DOHH2 (cell line): ENCODE results near the gene POC1B.

Experiments
- H3F3A ChIP-seq: fragments of 200-600 bp; sonication (generic), shearing (Covaris generic); 2 replicates; pipeline ENCODE4 v1.6.0; 2016; ENCODE audit warnings: antibody characterized with exemption, mild to moderate bottlenecking; ENCODE audit not compliant: control insufficient read depth, insufficient read depth
- H3K27ac ChIP-seq: fragments of 200-600 bp; sonication (generic); 2 replicates; pipeline ENCODE4 v1.5.1; 2014; ENCODE audit warnings: low read depth, mild to moderate bottlenecking, low read length, moderate library complexity
- H3K27me3 ChIP-seq: fragments of 200-600 bp; sonication (generic); 2 replicates; pipeline ENCODE4 v1.6.1; 2014; ENCODE audit warnings: mild to moderate bottlenecking, low read length, mixed read lengths; ENCODE audit not compliant: control insufficient read depth
- H3K36me3 ChIP-seq: fragments of 200-600 bp; sonication (generic); 2 replicates; pipeline ENCODE4 v1.6.1; 2014; ENCODE audit warnings: mild to moderate bottlenecking, low read length, moderate library complexity, mixed read lengths; ENCODE audit not compliant: control insufficient read depth
- H3K4me1 ChIP-seq: fragments of 200-600 bp; sonication (generic); 2 replicates; pipeline ENCODE4 v1.6.1; 2014; ENCODE audit warnings: mild to moderate bottlenecking, low read length, mixed read lengths; ENCODE audit not compliant: control insufficient read depth
- H3K4me2 ChIP-seq: fragments of 200-600 bp; sonication (generic); 2 replicates; pipeline ENCODE4 v1.6.0; 2014; ENCODE audit warnings: mild to moderate bottlenecking, low read length, moderate library complexity
- H3K4me3 ChIP-seq: fragments of 200-600 bp; sonication (generic); 2 replicates; pipeline ENCODE4 v1.5.1; 2014; ENCODE audit warnings: mild to moderate bottlenecking, low read length, mixed read lengths
- H3K79me2 ChIP-seq: fragments of 200-600 bp; sonication (generic); 2 replicates; pipeline ENCODE4 v1.6.1; 2014; ENCODE audit warnings: mild to moderate bottlenecking, low read length, mixed read lengths; ENCODE audit not compliant: control insufficient read depth
- H3K9me2 ChIP-seq: fragments of 200-600 bp; sonication (generic); replicated peaks from 2 replicates; pipeline ENCODE4 v1.6.1; 2014; ENCODE audit warnings: mild to moderate bottlenecking, low read length, mixed read lengths; ENCODE audit not compliant: control insufficient read depth
- H3K9me3 ChIP-seq: fragments of 200-600 bp; sonication (generic); 2 replicates; pipeline ENCODE4 v1.6.1; 2014; ENCODE audit warnings: antibody characterized with exemption, low read length, mixed read lengths; ENCODE audit not compliant: control insufficient read depth, insufficient read depth
- H4K20me1 ChIP-seq: fragments of 200-600 bp; sonication (generic); 2 replicates; pipeline ENCODE4 v1.6.0; 2014; ENCODE audit warnings: low read depth, mild to moderate bottlenecking, antibody characterized with exemption, low read length, moderate library complexity; ENCODE audit not compliant: control insufficient read depth, insufficient read depth
- EZH2phosphoT487 ChIP-seq: fragments of 200-600 bp; sonication (generic); IDR thresholded peaks from 2 replicates; pipeline ENCODE4 v1.6.1; 2017; ENCODE audit warnings: borderline replicate concordance, mild to moderate bottlenecking, antibody characterized with exemption, low read length, moderate library complexity, mixed read lengths
- TF ChIP-seq, protein P1 (sequence below): fragments of 200-600 bp; sonication (generic); IDR thresholded peaks from one replicate; pipeline ENCODE4 v1.5.1; 2014; ENCODE audit warnings: antibody characterized with exemption, mild to moderate bottlenecking, low read depth, low read length; ENCODE audit not compliant: poor library complexity, severe bottlenecking

Gene POC1B

DNA sequence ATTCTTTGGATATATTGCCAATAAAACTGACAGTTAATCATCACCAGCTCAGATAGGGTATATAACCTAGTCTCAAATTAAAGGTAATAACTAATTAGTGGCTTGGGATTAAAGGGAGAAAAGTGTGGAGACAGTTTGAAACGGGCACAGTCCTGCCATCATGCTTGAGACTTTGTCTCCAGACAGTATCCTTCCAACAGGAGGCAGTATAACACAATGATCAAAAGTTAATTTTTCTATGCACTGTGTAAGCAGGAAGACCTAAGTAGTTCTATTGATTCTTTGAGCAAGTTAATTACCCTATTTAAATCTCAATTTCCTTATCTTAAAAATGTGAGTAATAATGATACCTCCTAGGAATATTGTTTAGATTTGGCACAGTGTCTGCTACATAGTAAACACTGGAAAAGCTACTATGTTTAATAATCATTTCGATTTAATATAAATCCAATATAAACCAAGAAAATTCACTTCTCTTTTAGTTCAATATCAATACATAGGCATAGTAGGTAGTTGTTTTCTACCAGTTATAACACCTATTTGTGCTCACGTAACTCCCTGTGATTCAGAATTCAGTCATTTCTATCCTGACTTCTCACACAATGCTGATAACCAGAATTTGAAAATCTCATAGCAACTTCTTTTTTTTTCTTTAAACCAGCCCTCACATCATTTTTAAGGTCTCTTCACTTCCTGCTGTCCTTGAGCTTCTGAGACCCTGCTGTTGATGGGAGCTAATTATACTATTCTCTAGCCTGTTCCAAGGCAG, 54.9 kb downstream of the POC1B start:
- Histone ChIP-seq H3K36me3 (no peaks in the 10 kb centered on the region), H3K27ac (no peak overlapping the region), H3K9me2 (no peaks in the 10 kb centered on the region), H3K4me3 (no peak overlapping the region), H3K27me3 (no peaks in the 10 kb centered on the region), H3K79me2 (no peaks in the 10 kb centered on the region), H3F3A (no peaks in the 10 kb centered on the region), H3K4me2 (no peak overlapping the region), H3K9me3 (no peaks in the 10 kb centered on the region), H3K4me1 (peaks cover 10% of the 10 kb centered on the region), H4K20me1 (no peaks in the 10 kb centered on the region)
- TF ChIP-seq, protein P1, sequence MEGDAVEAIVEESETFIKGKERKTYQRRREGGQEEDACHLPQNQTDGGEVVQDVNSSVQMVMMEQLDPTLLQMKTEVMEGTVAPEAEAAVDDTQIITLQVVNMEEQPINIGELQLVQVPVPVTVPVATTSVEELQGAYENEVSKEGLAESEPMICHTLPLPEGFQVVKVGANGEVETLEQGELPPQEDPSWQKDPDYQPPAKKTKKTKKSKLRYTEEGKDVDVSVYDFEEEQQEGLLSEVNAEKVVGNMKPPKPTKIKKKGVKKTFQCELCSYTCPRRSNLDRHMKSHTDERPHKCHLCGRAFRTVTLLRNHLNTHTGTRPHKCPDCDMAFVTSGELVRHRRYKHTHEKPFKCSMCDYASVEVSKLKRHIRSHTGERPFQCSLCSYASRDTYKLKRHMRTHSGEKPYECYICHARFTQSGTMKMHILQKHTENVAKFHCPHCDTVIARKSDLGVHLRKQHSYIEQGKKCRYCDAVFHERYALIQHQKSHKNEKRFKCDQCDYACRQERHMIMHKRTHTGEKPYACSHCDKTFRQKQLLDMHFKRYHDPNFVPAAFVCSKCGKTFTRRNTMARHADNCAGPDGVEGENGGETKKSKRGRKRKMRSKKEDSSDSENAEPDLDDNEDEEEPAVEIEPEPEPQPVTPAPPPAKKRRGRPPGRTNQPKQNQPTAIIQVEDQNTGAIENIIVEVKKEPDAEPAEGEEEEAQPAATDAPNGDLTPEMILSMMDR, result peak; percentile 73
- TF ChIP-seq EZH2phosphoT487, result no peak

DNA sequence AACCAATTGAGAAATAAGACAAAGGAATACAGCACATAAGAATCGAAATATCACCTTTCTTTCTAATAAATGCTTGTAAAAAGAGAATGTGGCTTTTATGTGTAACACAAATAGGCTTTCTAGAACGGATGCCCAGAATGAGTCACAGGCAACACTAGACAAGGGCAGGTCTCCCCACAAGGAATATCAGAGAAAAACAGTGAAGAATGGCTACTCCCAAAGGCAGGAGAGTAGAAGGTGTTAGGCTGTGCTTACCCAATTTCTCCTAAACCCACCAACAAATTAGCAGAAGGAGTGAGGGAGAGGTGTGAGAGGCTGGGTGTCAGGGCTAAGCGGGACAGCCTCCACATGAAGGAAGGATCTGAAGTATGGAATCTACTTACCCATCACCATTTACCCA, 56.5 kb downstream of the POC1B start:
- TF ChIP-seq, protein P1, result no peak
- no peak for TF ChIP-seq EZH2phosphoT487
- peaks cover 10% of the 10 kb centered on the region for H3K4me1 ChIP-seq
- no peak overlapping the region for H3K4me3 ChIP-seq
- H3K4me2 ChIP-seq, result no peak overlapping the region
- no peaks in the 10 kb centered on the region for H3F3A ChIP-seq
- H3K36me3 ChIP-seq, result no peaks in the 10 kb centered on the region
- H3K9me3 ChIP-seq, result no peaks in the 10 kb centered on the region
- no peaks in the 10 kb centered on the region for H3K27me3 ChIP-seq
- no peaks in the 10 kb centered on the region for H3K79me2 ChIP-seq
- no peaks in the 10 kb centered on the region for H3K9me2 ChIP-seq
- H4K20me1 ChIP-seq, result no peaks in the 10 kb centered on the region
- H3K27ac ChIP-seq, result no peak overlapping the region

DNA sequence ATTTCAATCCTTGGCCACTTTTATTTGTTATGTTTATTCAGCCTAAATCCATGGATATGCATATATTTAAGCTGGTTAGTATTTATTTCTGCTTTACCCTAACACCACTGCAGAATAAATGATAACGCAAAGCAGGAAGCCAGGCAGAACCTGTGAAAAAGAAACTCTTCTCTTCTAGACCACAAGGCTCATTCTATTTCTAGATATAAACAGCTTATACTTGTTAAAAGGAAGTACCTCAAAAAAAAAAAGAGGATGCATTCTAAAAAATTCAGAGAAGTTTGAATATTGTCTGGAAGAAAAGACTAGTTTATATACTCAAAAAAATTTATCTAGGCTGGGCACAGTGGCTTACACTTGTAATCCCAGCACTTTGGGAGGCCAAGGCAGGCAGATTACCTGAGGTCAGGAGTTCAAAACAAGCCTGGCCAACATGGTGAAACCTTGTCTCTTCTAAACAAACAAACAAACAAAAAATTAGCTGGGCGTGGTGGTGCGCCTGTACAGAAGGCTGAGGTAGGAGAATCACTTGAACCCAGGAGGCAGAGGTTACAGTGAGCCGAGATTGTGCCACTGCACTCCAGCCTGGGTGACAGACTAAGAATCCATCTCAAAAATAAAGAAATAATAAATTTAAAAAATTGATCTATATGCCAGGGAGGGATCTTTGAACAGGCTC, 57.1 kb downstream of the POC1B start:
- no peaks in the 10 kb centered on the region for H3K27me3 ChIP-seq
- H4K20me1 ChIP-seq, result no peaks in the 10 kb centered on the region
- H3K4me3 ChIP-seq, result no peak overlapping the region
- H3K27ac ChIP-seq, result no peak overlapping the region
- TF ChIP-seq, protein P1, result no peak
- H3K36me3 ChIP-seq, result no peaks in the 10 kb centered on the region
- H3K79me2 ChIP-seq, result no peaks in the 10 kb centered on the region
- no peak overlapping the region for H3K4me2 ChIP-seq
- H3K9me2 ChIP-seq, result no peaks in the 10 kb centered on the region
- no peaks in the 10 kb centered on the region for H3K9me3 ChIP-seq
- peaks cover 10% of the 10 kb centered on the region for H3K4me1 ChIP-seq
- no peaks in the 10 kb centered on the region for H3F3A ChIP-seq
